Measurements from ENCODE around the gene TRIP13.

DNA sequence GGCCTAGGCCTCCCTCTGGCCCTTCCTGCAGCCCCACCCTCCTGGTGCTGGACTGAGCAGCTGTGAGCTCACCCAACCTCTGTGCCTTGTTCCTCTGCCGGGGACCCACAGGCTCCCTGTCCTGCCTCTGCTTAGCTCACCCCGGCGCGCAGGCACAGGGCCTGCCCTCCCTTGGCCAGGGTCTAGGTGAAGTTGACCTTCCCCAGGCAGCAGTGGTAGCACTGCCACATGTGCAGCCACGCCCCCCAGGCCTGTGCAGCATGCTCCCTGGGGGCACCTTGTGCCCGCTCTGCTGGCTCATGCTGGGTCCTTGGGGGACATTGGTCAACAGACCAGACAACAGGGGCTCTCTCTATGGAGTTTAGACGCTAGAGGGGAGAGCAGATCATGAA, 18.1 kb downstream of the TRIP13 start:
- TF ChIP-seq, protein P1, sequence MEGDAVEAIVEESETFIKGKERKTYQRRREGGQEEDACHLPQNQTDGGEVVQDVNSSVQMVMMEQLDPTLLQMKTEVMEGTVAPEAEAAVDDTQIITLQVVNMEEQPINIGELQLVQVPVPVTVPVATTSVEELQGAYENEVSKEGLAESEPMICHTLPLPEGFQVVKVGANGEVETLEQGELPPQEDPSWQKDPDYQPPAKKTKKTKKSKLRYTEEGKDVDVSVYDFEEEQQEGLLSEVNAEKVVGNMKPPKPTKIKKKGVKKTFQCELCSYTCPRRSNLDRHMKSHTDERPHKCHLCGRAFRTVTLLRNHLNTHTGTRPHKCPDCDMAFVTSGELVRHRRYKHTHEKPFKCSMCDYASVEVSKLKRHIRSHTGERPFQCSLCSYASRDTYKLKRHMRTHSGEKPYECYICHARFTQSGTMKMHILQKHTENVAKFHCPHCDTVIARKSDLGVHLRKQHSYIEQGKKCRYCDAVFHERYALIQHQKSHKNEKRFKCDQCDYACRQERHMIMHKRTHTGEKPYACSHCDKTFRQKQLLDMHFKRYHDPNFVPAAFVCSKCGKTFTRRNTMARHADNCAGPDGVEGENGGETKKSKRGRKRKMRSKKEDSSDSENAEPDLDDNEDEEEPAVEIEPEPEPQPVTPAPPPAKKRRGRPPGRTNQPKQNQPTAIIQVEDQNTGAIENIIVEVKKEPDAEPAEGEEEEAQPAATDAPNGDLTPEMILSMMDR (conservative IDR thresholded peaks at IDR 0.05; ENCODE audit: low read depth, low read length), result no peak
- TF ChIP-seq RAD21 (IDR thresholded peaks at IDR 0.05; ENCODE audit: low read length) (no peak), POLR2A (IDR thresholded peaks at IDR 0.05; ENCODE audit: low read depth, low read length) (no peak), SMC3 (IDR thresholded peaks at IDR 0.05; ENCODE audit: low read depth, low read length) (no peak), RFX5 (IDR thresholded peaks at IDR 0.05; ENCODE audit: low read depth, low read length) (no peak), MAFK (IDR thresholded peaks at IDR 0.05; ENCODE audit: low read depth, low read length) (no peak), MXI1 (IDR thresholded peaks at IDR 0.05; ENCODE audit: borderline replicate concordance, low read depth, low read length) (no peak), RCOR1 (IDR thresholded peaks at IDR 0.05; ENCODE audit: insufficient replicate concordance, low read length) (no peak), FOS (IDR thresholded peaks at IDR 0.05; ENCODE audit: low read depth, low read length) (no peak), CEBPB (IDR thresholded peaks at IDR 0.05; ENCODE audit: low read depth, low read length) (no peak)
- TF ChIP-seq, protein P2, sequence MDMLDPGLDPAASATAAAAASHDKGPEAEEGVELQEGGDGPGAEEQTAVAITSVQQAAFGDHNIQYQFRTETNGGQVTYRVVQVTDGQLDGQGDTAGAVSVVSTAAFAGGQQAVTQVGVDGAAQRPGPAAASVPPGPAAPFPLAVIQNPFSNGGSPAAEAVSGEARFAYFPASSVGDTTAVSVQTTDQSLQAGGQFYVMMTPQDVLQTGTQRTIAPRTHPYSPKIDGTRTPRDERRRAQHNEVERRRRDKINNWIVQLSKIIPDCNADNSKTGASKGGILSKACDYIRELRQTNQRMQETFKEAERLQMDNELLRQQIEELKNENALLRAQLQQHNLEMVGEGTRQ (IDR thresholded peaks at IDR 0.05; ENCODE audit: low read depth, low read length), result no peak

All from IMR-90 (cell line).